ENCODE results near the gene MATN1. TPM values are rescaled to one million over a fixed set of nuclear protein-coding genes. Genes with fewer than 3 reads are reported as not detected.

MATN1 gene
- total and polyA plus RNA-seq, 8 donors = 0.06 to 0.07 TPM; not detected in 6

DNA sequence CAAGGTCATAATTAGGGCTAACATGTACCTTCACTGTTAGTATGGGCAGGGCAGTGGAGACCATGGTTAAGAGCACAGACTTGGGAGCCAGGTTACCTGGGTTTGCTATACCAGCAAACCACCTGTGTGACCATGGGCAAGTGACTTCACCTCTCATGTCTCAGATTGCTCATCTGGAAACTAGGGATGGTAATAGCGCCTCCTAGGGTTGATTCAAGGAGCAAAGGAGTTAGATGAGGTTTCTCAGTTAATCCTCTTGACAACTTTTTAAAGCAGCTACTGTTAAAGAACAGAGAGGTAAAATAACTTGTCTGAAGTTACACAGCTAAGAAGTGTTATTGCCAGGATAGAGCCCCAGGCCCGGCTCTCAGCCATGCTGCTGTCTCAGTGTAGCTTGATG, 790 bp upstream of the MATN1 start:
- no peak for FAIRE-seq
- no peaks in the 10 kb centered on the region for H3K9me3 ChIP-seq
- TF ChIP-seq, protein P1, sequence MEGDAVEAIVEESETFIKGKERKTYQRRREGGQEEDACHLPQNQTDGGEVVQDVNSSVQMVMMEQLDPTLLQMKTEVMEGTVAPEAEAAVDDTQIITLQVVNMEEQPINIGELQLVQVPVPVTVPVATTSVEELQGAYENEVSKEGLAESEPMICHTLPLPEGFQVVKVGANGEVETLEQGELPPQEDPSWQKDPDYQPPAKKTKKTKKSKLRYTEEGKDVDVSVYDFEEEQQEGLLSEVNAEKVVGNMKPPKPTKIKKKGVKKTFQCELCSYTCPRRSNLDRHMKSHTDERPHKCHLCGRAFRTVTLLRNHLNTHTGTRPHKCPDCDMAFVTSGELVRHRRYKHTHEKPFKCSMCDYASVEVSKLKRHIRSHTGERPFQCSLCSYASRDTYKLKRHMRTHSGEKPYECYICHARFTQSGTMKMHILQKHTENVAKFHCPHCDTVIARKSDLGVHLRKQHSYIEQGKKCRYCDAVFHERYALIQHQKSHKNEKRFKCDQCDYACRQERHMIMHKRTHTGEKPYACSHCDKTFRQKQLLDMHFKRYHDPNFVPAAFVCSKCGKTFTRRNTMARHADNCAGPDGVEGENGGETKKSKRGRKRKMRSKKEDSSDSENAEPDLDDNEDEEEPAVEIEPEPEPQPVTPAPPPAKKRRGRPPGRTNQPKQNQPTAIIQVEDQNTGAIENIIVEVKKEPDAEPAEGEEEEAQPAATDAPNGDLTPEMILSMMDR (IDR thresholded peaks at IDR 0.05) = no peak
- ATAC-seq = no peak
- peaks cover 0 to 8% (median 0%) of the 10 kb centered on the region in 3 donors for H3K4me1 ChIP-seq
- intact Hi-C loops (cut with DNase I) = loop anchor here in 2 of 3 donors (5.0 to 10.0 kb wide), 3 partner anchors 161 to 188 kb away; partner anchors contain the start of gene SDC3 (in 1 of the 2)
- H3K4me3 ChIP-seq = no peak overlapping the region
- H3K27ac ChIP-seq = no peak overlapping the region
- no peaks in the 10 kb centered on the region for H3K27me3 ChIP-seq
- DNase-seq = peak in 1 of 6 donors; percentile 27
- WGBS, 2 donors = 87 to 94% methylated on average over 2 of the region's 2 CpGs
- H3K36me3 ChIP-seq = peaks cover 0 to 3% (median 0%) of the 10 kb centered on the region in 3 donors

DNA sequence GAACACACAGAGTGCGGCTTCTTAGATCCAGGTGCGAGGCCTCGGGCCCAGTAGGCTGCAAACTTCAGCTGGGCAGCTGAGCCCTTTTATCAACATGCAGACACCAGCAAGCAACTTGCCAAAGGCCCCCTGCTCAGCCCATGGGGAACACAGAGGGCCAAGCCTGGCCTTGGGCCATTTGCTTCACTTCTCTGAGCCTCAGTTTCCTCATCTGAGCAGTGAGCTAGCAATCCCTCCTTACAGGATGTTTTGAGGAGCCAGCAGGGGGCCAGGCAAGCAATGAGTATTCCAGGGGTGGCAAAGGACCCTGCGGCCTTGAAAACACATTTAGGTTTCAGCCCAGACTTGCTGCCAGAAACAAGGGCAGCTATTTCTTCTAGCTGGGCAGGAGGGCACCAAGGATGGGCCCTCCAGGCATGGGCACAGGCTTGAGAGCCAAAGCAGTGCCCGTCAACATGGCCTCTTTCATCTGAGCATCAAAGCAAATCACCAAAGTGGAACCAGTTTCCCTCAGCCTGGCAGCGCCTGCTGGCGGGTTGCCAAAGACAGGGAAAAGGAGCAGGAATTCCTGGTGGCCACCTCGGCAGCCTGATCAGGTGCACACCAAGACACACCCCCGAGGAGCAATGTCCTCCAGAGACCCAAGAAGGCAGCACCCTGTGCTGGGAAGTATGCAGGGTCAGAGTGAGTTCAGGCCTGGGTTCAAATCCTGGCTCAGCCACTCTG, 1.4 kb downstream of the MATN1 start:
- Histone ChIP-seq H3K4me1 (peaks cover 0 to 8% (median 0%) of the 10 kb centered on the region in 3 donors), H3K9me3 (no peaks in the 10 kb centered on the region), H3K36me3 (peaks cover 0 to 3% (median 0%) of the 10 kb centered on the region in 3 donors), H3K4me3 (no peak overlapping the region), H3K27me3 (no peaks in the 10 kb centered on the region), H3K27ac (no peak overlapping the region)
- TF ChIP-seq, protein P1 (IDR thresholded peaks at IDR 0.05) = no peak
- no peak for FAIRE-seq
- DNase-seq = peak in 3 of 6 donors; percentile 63 to 77 (median 76)
- ATAC-seq = no peak
- intact Hi-C loops (cut with DNase I) = loop anchor here in 2 of 3 donors (5.0 to 10.0 kb wide), 3 partner anchors 163 to 190 kb away; partner anchors contain the start of gene SDC3 (in 1 of the 2)
- 64 to 66% methylated on average over 9 of the region's 9 CpGs for WGBS, 2 donors

DNA sequence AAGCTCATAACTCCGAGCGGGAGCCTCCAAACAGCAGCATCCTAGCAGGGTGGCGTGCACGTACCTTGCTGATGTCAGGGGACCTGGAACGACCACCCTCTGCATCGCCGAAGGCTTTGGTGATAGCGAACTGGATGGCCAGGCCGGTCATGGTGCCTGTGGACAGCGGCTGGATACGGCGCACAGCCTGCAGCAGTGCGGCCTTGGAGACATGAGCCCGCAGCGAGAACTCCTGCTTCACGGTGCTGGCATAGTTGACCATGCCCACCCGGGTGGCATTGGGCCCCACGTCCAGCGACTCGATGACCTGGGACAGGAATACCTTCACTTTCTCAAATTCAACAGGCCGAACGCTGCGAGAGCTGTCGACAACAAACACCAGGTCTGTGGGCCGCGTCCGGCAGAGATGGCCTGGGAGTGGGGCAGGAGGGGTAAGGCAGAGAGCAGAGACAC, 2.0 kb downstream of the MATN1 start:
- peaks cover 0 to 8% (median 0%) of the 10 kb centered on the region in 3 donors for H3K4me1 ChIP-seq
- TF ChIP-seq, protein P1 (IDR thresholded peaks at IDR 0.05) = no peak
- no peak overlapping the region for H3K4me3 ChIP-seq
- no peak overlapping the region for H3K27ac ChIP-seq
- H3K27me3 ChIP-seq = no peaks in the 10 kb centered on the region
- 94% methylated on average over 27 of the region's 27 CpGs for WGBS, 2 donors
- peak in 1 of 6 donors; percentile 68 for DNase-seq
- no peak for FAIRE-seq
- no peak for ATAC-seq
- H3K9me3 ChIP-seq = no peaks in the 10 kb centered on the region
- intact Hi-C loops (cut with DNase I) = loop anchor here in 2 of 3 donors (5.0 to 10.0 kb wide), 3 partner anchors 163 to 191 kb away; partner anchors contain the start of gene SDC3 (in 1 of the 2)
- H3K36me3 ChIP-seq = no peaks in the 10 kb centered on the region

DNA sequence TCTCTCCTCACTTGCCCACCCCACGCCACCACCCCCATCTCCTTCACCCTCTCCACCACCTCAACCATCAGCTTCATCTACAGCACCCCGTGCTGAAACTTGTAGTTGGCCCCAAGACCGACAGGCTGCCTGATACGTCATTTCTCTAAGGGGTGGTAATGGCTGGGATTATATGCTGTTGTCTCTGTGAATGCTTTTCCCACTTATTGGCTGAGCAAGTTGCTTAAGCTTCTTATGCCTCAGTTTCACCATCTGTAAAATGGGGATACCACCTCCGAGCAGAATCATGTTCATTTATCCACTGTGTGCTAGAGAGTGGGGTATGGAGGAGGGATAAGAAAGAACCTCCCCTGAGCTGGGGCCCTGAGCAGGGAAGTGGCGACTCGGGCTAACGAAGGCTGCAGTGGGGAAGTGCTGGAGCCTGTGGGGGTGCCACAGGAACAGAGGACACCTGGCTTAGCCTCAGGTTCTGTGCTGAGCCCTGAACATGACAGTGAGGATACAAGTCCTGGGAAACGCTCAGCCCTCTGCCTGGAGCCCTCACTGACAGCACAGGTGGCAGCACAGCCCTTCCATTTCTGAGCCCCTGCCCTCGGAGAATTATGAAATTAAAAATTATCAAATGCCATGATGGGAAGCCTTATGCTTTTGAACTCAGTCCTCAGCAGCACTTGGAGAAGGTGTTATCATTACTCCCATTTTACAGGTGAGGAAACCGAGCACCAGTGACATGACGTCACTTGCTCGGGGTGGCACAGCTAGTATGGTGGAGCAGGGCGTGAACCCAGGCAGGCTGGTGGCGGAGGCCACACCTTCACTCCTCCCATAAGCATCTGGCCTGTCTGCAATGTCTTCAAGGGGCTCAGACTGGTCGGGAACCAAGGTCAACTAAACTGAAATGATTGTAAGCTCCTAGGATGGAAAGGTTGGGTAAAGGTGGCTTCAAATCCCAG, 2.8 kb downstream of the MATN1 start:
- ATAC-seq (no peak), DNase-seq (peak in 1 of 6 donors; percentile 37), FAIRE-seq (no peak)
- Histone ChIP-seq H3K27me3 (no peaks in the 10 kb centered on the region), H3K4me1 (peaks cover 0 to 8% (median 0%) of the 10 kb centered on the region in 3 donors), H3K36me3 (no peaks in the 10 kb centered on the region), H3K27ac (no peak overlapping the region), H3K4me3 (no peak overlapping the region), H3K9me3 (no peaks in the 10 kb centered on the region)
- intact Hi-C loops (cut with DNase I) = loop anchor here in 2 of 3 donors (5.0 to 10.0 kb wide), 3 partner anchors 164 to 192 kb away; partner anchors contain the start of gene SDC3 (in 1 of the 2)
- TF ChIP-seq, protein P1 (IDR thresholded peaks at IDR 0.05) = no peak
- WGBS, 2 donors = 86 to 89% methylated on average over 16 of the region's 16 CpGs

Measured in pancreas (tissue), 10 donors.